GM12892 (cell line): Measurements from ENCODE around the gene BLOC1S1.

Experiments used
- POLR2A ChIP-seq: IDR thresholded peaks from 2 replicates; pipeline ENCODE4 v1.6.1; 2011; ENCODE audit warnings: low read depth, low read length, control low read depth
- POLR2AphosphoS5 ChIP-seq: IDR thresholded peaks from 2 replicates; pipeline ENCODE4 v1.6.1; 2011; ENCODE audit warnings: low read depth, low read length, control low read depth
- TAF1 ChIP-seq: IDR thresholded peaks from 2 replicates; pipeline ENCODE4 v1.6.1; 2011; ENCODE audit warnings: low read depth, mild to moderate bottlenecking, control low read depth, low read length, borderline replicate concordance

- TF ChIP-seq TAF1 (no peak), POLR2AphosphoS5 (no peak), POLR2A (no peak)
Observed at GRCh38 chr12:55685671-55686070, 30.2 kb upstream of the BLOC1S1 start.
